BLaER1 (cell line): ENCODE data around the gene CCDC124.
A peak's percentile ranks its signal among the peaks of the same experiment; 100 is the strongest.

Experiments used
- H3K27ac ChIP-seq: shearing (Covaris generic); formaldehyde crosslinking; 2 replicates; pipeline ENCODE4 v1.8.1; 2022
- H3K27me3 ChIP-seq: shearing (Covaris generic); formaldehyde crosslinking; 2 replicates; pipeline ENCODE4 v1.8.1; 2022
- H3K36me3 ChIP-seq: shearing (Covaris generic); formaldehyde crosslinking; 2 replicates; pipeline ENCODE4 v1.8.1; 2022
- H3K4me1 ChIP-seq: shearing (Covaris generic); formaldehyde crosslinking; 2 replicates; pipeline ENCODE4 v1.8.1; 2022
- H3K4me2 ChIP-seq: shearing (Covaris generic); formaldehyde crosslinking; 2 replicates; pipeline ENCODE4 v1.8.1; 2022
- H3K4me3 ChIP-seq: shearing (Covaris generic); formaldehyde crosslinking; 2 replicates; pipeline ENCODE4 v1.8.1; 2022
- H3K9ac ChIP-seq: shearing (Covaris generic); formaldehyde crosslinking; 2 replicates; pipeline ENCODE4 v1.8.1; 2022
- H3K9me3 ChIP-seq: shearing (Covaris generic); formaldehyde crosslinking; 2 replicates; pipeline ENCODE4 v1.8.1; 2022
- H4K20me1 ChIP-seq: shearing (Covaris generic); formaldehyde crosslinking; 2 replicates; pipeline ENCODE4 v1.8.1; 2022
- Cebpa-rat ChIP-seq: shearing (Covaris generic); IDR thresholded peaks from 2 replicates; pipeline ENCODE4 v1.8.1; 2022

CCDC124 gene

GRCh38 chr19:17951990-17952976 lies 19.5 kb downstream of the CCDC124 start:
- peak overlapping the region; percentile 61 for H3K4me3 ChIP-seq

GRCh38 chr19:17953316-17953801 lies 20.5 kb downstream of the CCDC124 start:
- Histone ChIP-seq H3K4me3 (peak overlapping the region; percentile 61; the same call in 1 of the 2 replicates), H3K36me3 (no peaks in the 10 kb centered on the region), H3K4me1 (peaks cover 53% of the 10 kb centered on the region), H3K27ac (no peak overlapping the region), H4K20me1 (peaks cover 55% of the 10 kb centered on the region), H3K27me3 (peaks cover 88% of the 10 kb centered on the region), H3K9me3 (no peaks in the 10 kb centered on the region), H3K4me2 (peak overlapping the region; percentile 93), H3K9ac (no peak overlapping the region)
- no peak for TF ChIP-seq Cebpa-rat

More at GRCh38 chr19:17951990-17952976, 19.5 kb downstream of the CCDC124 start:
- no peaks in the 10 kb centered on the region for H3K9me3 ChIP-seq
- H3K27ac ChIP-seq = no peak overlapping the region
- H3K36me3 ChIP-seq = no peaks in the 10 kb centered on the region
- H3K4me2 ChIP-seq = peak overlapping the region; percentile 93
- no peak for TF ChIP-seq Cebpa-rat
- peaks cover 80% of the 10 kb centered on the region for H3K27me3 ChIP-seq
- peaks cover 56% of the 10 kb centered on the region for H3K4me1 ChIP-seq
- peaks cover 55% of the 10 kb centered on the region for H4K20me1 ChIP-seq
- no peak overlapping the region for H3K9ac ChIP-seq

GRCh38 chr19:17953869-17954268 lies 21.1 kb downstream of the CCDC124 start:
- peaks cover 50% of the 10 kb centered on the region for H3K4me1 ChIP-seq
- no peak for TF ChIP-seq Cebpa-rat
- peaks cover 84% of the 10 kb centered on the region for H3K27me3 ChIP-seq
- H3K4me2 ChIP-seq = no peak overlapping the region; the same call in 1 of the 2 replicates
- no peaks in the 10 kb centered on the region for H3K9me3 ChIP-seq
- H3K4me3 ChIP-seq = no peak overlapping the region
- no peak overlapping the region for H3K9ac ChIP-seq
- no peak overlapping the region for H3K27ac ChIP-seq
- H4K20me1 ChIP-seq = peaks cover 55% of the 10 kb centered on the region
- H3K36me3 ChIP-seq = no peaks in the 10 kb centered on the region

GRCh38 chr19:17954401-17954800 lies 21.6 kb downstream of the CCDC124 start:
- Histone ChIP-seq H3K36me3 (no peaks in the 10 kb centered on the region), H3K4me3 (no peak overlapping the region), H3K9me3 (no peaks in the 10 kb centered on the region), H3K27me3 (peaks cover 78% of the 10 kb centered on the region), H3K4me2 (no peak overlapping the region), H3K27ac (no peak overlapping the region), H3K9ac (no peak overlapping the region), H4K20me1 (peaks cover 52% of the 10 kb centered on the region), H3K4me1 (peaks cover 45% of the 10 kb centered on the region)
- TF ChIP-seq Cebpa-rat = no peak

- no peak overlapping the region for H3K27ac ChIP-seq
- H3K9ac ChIP-seq = no peak overlapping the region
- no peak overlapping the region for H3K4me3 ChIP-seq
- peaks cover 23% of the 10 kb centered on the region for H4K20me1 ChIP-seq
- no peak for TF ChIP-seq Cebpa-rat
- peaks cover 49% of the 10 kb centered on the region for H3K27me3 ChIP-seq
- H3K36me3 ChIP-seq = no peaks in the 10 kb centered on the region
- no peak overlapping the region for H3K4me2 ChIP-seq
- no peaks in the 10 kb centered on the region for H3K9me3 ChIP-seq
- peaks cover 16% of the 10 kb centered on the region for H3K4me1 ChIP-seq
Observed at GRCh38 chr19:17957149-17957849, 24.5 kb downstream of the CCDC124 start.

- TF ChIP-seq Cebpa-rat = no peak
- Histone ChIP-seq H3K4me1 (peaks cover 10% of the 10 kb centered on the region), H3K4me3 (no peak overlapping the region), H3K9me3 (no peaks in the 10 kb centered on the region), H3K9ac (no peak overlapping the region), H4K20me1 (peaks cover 17% of the 10 kb centered on the region), H3K27me3 (peaks cover 44% of the 10 kb centered on the region), H3K27ac (no peak overlapping the region), H3K36me3 (no peaks in the 10 kb centered on the region), H3K4me2 (no peak overlapping the region)
Observed at GRCh38 chr19:17957885-17958284, 25.1 kb downstream of the CCDC124 start.

- Histone ChIP-seq H3K36me3 (no peaks in the 10 kb centered on the region), H3K9ac (no peak overlapping the region), H3K9me3 (no peaks in the 10 kb centered on the region), H3K27me3 (peaks cover 41% of the 10 kb centered on the region), H3K27ac (no peak overlapping the region), H3K4me3 (no peak overlapping the region), H4K20me1 (no peaks in the 10 kb centered on the region), H3K4me2 (no peak overlapping the region), H3K4me1 (peaks cover 38% of the 10 kb centered on the region)
- no peak for TF ChIP-seq Cebpa-rat
Observed at GRCh38 chr19:17963936-17964691, 31.3 kb downstream of the CCDC124 start.

- Histone ChIP-seq H3K4me3 (no peak overlapping the region), H3K36me3 (no peaks in the 10 kb centered on the region), H3K9me3 (no peaks in the 10 kb centered on the region), H4K20me1 (no peaks in the 10 kb centered on the region), H3K4me1 (peaks cover 48% of the 10 kb centered on the region), H3K4me2 (peak overlapping the region; percentile 85), H3K27me3 (peaks cover 42% of the 10 kb centered on the region), H3K9ac (no peak overlapping the region), H3K27ac (peak overlapping the region; percentile 49)
- no peak for TF ChIP-seq Cebpa-rat
Observed at GRCh38 chr19:17965370-17966128, 32.7 kb downstream of the CCDC124 start.

- no peak for TF ChIP-seq Cebpa-rat
- Histone ChIP-seq H3K4me3 (peak overlapping the region; percentile 59; the same call in 1 of the 2 replicates), H3K9ac (no peak overlapping the region), H3K4me2 (peak overlapping the region; percentile 85), H4K20me1 (no peaks in the 10 kb centered on the region), H3K27me3 (peaks cover 42% of the 10 kb centered on the region), H3K27ac (peak overlapping the region; percentile 49; the same call in 1 of the 2 replicates), H3K36me3 (no peaks in the 10 kb centered on the region), H3K4me1 (peaks cover 48% of the 10 kb centered on the region), H3K9me3 (no peaks in the 10 kb centered on the region)
Observed at GRCh38 chr19:17966129-17966483, 33.3 kb downstream of the CCDC124 start.
